Nephron progenitor cell (in vitro differentiated cells): Measurements from ENCODE around the gene PCNA.

Experiments used
- DNase-seq: peaks from one replicate; pipeline ENCODE4 v3.0.0; 2021
- H3K27ac Mint-ChIP-seq: 2 replicates; pipeline ENCODE4 v1.8.0; 2021; ENCODE audit warnings: mild to moderate bottlenecking, moderate library complexity, mixed read lengths
- H3K27me3 Mint-ChIP-seq: 2 replicates; pipeline ENCODE4 v1.8.0; 2021; ENCODE audit warnings: mild to moderate bottlenecking, low read depth, mixed read lengths; ENCODE audit not compliant: poor library complexity
- H3K36me3 Mint-ChIP-seq: 2 replicates; pipeline ENCODE4 v1.8.0; 2021; ENCODE audit warnings: low read depth, mixed read lengths
- H3K4me1 Mint-ChIP-seq: 2 replicates; pipeline ENCODE4 v1.8.0; 2021; ENCODE audit warnings: mixed read lengths
- H3K4me3 Mint-ChIP-seq: 2 replicates; pipeline ENCODE4 v1.8.0; 2021; ENCODE audit warnings: mild to moderate bottlenecking, moderate library complexity, mixed read lengths
- H3K9me3 Mint-ChIP-seq: 2 replicates; pipeline ENCODE4 v1.8.0; 2021; ENCODE audit warnings: mild to moderate bottlenecking, moderate library complexity, mixed read lengths
- TF ChIP-seq, protein P1 (sequence below): fragments of 200-600 bp; sonication (generic); IDR thresholded peaks from 2 replicates; pipeline ENCODE4 v1.5.0; 2021; ENCODE audit warnings: antibody characterized with exemption

PCNA gene

DNA sequence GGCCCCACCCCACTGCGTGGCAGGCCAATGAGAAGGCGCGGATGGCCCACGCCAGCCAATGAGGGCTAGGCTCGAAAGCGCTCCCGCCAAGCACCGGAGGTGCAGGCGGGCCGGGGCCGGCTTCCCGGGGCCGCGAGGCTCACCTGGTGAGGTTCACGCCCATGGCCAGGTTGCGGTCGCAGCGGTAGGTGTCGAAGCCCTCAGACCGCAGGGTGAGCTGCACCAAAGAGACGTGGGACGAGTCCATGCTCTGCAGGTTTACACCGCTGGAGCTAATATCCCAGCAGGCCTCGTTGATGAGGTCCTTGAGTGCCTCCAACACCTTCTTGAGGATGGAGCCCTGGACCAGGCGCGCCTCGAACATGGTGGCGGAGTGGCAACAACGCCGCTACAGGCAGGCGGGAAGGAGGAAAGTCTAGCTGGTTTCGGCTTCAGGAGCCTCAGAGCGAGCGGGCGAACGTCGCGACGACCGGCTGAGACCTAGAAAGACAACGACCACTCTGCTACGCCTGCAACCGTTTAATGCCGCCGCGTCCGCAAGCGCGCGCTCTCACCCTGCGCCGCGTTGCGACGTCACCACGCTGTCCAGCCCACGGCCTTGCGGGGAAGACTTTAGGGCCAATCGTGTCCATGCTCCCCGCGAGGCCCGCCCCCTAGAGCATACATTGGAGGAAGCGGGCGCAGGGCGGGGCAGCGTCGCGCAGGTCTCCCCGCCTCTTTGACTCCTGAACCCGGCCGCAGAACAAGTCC is at the start of gene PCNA:
Gene PCNA, minus strand, starts transcription at position 524 of the 750 bp plus-strand sequence. Its CDS starts 160 bp downstream, at position 364.
- Mint-ChIP-seq H3K4me3 (peak within 1 kb of the TSS; percentile 93), H3K27ac (peak within 1 kb of the TSS; percentile 98), H3K36me3 (peaks cover 33% of the 10 kb centered on the region), H3K9me3 (no peaks in the 10 kb centered on the region), H3K4me1 (peaks cover 47% of the 10 kb centered on the region), H3K27me3 (peaks cover 3% of the 10 kb centered on the region)
- TF ChIP-seq, protein P1, sequence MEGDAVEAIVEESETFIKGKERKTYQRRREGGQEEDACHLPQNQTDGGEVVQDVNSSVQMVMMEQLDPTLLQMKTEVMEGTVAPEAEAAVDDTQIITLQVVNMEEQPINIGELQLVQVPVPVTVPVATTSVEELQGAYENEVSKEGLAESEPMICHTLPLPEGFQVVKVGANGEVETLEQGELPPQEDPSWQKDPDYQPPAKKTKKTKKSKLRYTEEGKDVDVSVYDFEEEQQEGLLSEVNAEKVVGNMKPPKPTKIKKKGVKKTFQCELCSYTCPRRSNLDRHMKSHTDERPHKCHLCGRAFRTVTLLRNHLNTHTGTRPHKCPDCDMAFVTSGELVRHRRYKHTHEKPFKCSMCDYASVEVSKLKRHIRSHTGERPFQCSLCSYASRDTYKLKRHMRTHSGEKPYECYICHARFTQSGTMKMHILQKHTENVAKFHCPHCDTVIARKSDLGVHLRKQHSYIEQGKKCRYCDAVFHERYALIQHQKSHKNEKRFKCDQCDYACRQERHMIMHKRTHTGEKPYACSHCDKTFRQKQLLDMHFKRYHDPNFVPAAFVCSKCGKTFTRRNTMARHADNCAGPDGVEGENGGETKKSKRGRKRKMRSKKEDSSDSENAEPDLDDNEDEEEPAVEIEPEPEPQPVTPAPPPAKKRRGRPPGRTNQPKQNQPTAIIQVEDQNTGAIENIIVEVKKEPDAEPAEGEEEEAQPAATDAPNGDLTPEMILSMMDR = no peak
- DNase-seq = peak; percentile 94

GRCh38 chr20:5168651-5169396 is 49.1 kb upstream of the PCNA start:
- H3K36me3 Mint-ChIP-seq = peaks cover 7% of the 10 kb centered on the region
- peak; percentile 40 for DNase-seq
- no peaks in the 10 kb centered on the region for H3K9me3 Mint-ChIP-seq
- H3K4me3 Mint-ChIP-seq = no peak overlapping the region
- TF ChIP-seq, protein P1 = no peak
- H3K27ac Mint-ChIP-seq = peak overlapping the region; percentile 97
- no peaks in the 10 kb centered on the region for H3K27me3 Mint-ChIP-seq
- H3K4me1 Mint-ChIP-seq = peaks cover 67% of the 10 kb centered on the region

GRCh38 chr20:5164645-5165625 is 45.2 kb upstream of the PCNA start:
- Mint-ChIP-seq H3K4me1 (peaks cover 37% of the 10 kb centered on the region), H3K9me3 (no peaks in the 10 kb centered on the region), H3K4me3 (no peak overlapping the region), H3K36me3 (peaks cover 4% of the 10 kb centered on the region), H3K27me3 (no peaks in the 10 kb centered on the region), H3K27ac (no peak overlapping the region)
- no peak for DNase-seq
- TF ChIP-seq, protein P1 = no peak

GRCh38 chr20:5161536-5162164 is 41.9 kb upstream of the PCNA start:
- Mint-ChIP-seq H3K27ac (no peak overlapping the region), H3K4me1 (peaks cover 18% of the 10 kb centered on the region), H3K36me3 (peaks cover 4% of the 10 kb centered on the region), H3K9me3 (no peaks in the 10 kb centered on the region), H3K4me3 (no peak overlapping the region), H3K27me3 (no peaks in the 10 kb centered on the region)
- no peak for DNase-seq
- TF ChIP-seq, protein P1 = no peak

DNA sequence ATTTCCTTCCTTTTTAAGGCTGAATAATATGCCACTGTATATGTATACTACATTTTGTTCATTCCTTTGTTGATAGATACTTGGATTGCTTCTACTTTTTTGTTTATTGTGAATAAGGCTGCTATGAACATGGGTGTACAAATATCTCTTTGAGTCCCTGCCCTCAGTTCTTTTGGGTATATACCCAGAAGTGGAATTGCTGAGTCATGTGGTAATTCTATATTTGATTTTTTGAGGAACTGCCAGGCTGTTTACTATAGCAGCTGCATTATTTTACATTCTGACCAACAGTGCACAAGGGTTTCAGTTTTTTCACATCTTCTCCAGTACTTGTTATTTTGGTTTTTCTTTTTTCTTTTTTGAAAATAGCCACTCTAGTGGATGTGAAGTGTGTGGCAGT is 41.1 kb upstream of the PCNA start:
- Mint-ChIP-seq H3K9me3 (no peaks in the 10 kb centered on the region), H3K27me3 (no peaks in the 10 kb centered on the region), H3K4me3 (no peak overlapping the region), H3K36me3 (peaks cover 9% of the 10 kb centered on the region), H3K27ac (no peak overlapping the region), H3K4me1 (peaks cover 18% of the 10 kb centered on the region)
- DNase-seq = no peak
- TF ChIP-seq, protein P1 = no peak
